ENCODE data around the gene ENOSF1.

The ENOSF1 gene

DNA sequence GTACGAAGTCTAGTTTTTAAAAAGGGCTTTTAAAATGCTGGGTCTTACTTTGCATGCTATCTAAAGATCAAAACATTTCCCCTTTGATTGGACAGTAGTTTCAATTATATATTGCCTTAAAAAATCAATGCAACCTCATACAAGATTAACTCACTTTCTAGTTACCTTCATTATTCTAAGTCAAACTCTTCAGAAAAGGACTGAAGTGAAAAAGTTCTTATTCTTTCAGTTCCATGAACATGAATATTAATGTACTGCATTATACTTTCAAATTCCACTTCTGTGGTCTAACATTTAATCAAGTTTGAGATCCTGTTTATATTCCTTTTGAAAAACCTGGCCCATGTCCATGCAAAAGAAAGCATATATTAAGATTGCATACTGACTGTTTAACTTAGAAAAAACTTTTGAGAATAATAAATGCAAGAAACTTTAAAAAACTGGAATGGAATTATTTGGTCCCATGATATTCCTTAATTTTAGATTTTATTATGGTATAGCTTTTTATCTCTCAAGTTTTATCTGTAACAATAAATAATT is 11.2 kb upstream of the ENOSF1 start:
- Histone ChIP-seq H3K4me3 (ENCODE audit: low read depth, low read length) (no peak overlapping the region), H3K36me3 (no peaks in the 10 kb centered on the region), H3K27me3 (ENCODE audit: insufficient read depth, low read depth, severe bottlenecking) (no peaks in the 10 kb centered on the region), H3K27ac (no peak overlapping the region), H3K9me3 (ENCODE audit: severe bottlenecking) (no peaks in the 10 kb centered on the region)
- DNase-seq, result no peak
- TF ChIP-seq, protein P1, sequence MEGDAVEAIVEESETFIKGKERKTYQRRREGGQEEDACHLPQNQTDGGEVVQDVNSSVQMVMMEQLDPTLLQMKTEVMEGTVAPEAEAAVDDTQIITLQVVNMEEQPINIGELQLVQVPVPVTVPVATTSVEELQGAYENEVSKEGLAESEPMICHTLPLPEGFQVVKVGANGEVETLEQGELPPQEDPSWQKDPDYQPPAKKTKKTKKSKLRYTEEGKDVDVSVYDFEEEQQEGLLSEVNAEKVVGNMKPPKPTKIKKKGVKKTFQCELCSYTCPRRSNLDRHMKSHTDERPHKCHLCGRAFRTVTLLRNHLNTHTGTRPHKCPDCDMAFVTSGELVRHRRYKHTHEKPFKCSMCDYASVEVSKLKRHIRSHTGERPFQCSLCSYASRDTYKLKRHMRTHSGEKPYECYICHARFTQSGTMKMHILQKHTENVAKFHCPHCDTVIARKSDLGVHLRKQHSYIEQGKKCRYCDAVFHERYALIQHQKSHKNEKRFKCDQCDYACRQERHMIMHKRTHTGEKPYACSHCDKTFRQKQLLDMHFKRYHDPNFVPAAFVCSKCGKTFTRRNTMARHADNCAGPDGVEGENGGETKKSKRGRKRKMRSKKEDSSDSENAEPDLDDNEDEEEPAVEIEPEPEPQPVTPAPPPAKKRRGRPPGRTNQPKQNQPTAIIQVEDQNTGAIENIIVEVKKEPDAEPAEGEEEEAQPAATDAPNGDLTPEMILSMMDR (IDR thresholded peaks at IDR 0.05; ENCODE audit: low read depth, low read length), result no peak

DNA sequence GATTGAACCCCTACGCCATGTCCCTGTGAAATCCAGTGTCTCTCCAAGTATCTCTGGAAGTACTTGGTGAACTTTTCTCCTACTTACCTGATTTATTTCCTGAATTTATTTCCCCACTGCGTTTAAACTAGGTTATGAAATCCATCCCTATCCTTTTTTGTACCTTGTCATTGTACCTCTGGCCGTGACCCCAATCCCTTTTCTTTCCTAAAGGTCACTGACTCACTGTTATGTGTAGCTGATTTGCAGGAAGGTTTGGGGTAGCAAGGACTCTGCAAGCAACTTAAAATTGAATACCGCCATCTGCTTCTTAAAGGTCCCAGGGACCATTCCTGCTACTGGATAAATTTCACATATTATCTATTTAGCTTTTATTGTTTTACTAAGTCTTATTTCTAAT is 4.6 kb upstream of the ENOSF1 start:
- no peak for DNase-seq
- H3K9me3 ChIP-seq (ENCODE audit: severe bottlenecking), result peaks cover 5% of the 10 kb centered on the region
- no peaks in the 10 kb centered on the region for H3K36me3 ChIP-seq
- H3K27me3 ChIP-seq (ENCODE audit: insufficient read depth, low read depth, severe bottlenecking), result no peaks in the 10 kb centered on the region
- H3K27ac ChIP-seq, result no peak overlapping the region
- TF ChIP-seq, protein P1 (IDR thresholded peaks at IDR 0.05; ENCODE audit: low read depth, low read length), result no peak
- H3K4me3 ChIP-seq (ENCODE audit: low read depth, low read length), result no peak overlapping the region

DNA sequence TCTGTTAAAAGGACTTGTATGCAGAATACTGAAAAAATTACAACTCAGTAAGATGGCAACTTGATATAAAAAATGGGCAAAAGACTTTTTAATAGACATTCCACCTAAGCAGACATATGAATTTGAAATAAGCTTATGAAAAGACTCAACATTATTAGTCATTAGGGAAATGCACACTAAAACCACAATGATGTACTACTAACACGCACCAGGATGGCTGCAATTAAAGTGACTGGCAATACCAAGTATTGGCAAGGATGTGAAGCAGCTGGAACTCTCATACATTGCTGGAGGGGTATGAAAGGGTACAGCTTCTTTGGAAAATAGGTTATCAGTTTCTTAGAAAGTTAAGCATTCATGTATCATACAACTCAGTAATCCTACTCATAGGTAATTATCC is 3.2 kb upstream of the ENOSF1 start:
- Histone ChIP-seq H3K27ac (no peak overlapping the region), H3K36me3 (no peaks in the 10 kb centered on the region), H3K9me3 (ENCODE audit: severe bottlenecking) (peaks cover 5% of the 10 kb centered on the region), H3K27me3 (ENCODE audit: insufficient read depth, low read depth, severe bottlenecking) (no peaks in the 10 kb centered on the region), H3K4me3 (ENCODE audit: low read depth, low read length) (no peak overlapping the region)
- DNase-seq, result no peak
- TF ChIP-seq, protein P1 (IDR thresholded peaks at IDR 0.05; ENCODE audit: low read depth, low read length), result no peak

DNA sequence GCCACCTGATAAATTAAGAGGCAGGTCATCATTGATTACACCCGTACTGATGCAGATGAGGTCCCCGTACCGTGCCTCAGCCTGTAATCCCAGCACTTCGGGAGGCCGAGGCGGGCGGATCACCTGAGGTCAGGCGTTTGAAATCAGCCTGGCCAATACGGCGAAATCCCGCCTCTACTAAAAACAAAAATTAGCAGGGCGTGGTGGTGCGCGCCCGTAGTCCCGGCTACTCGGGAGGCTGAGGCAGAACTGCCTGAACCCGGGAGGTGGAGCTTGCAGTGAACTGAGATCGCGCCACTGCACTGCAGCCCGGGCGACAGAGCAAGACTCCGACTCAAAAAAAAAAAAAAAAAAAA is 683 bp upstream of the ENOSF1 start:
- no peak overlapping the region for H3K4me3 ChIP-seq (ENCODE audit: low read depth, low read length)

DNA sequence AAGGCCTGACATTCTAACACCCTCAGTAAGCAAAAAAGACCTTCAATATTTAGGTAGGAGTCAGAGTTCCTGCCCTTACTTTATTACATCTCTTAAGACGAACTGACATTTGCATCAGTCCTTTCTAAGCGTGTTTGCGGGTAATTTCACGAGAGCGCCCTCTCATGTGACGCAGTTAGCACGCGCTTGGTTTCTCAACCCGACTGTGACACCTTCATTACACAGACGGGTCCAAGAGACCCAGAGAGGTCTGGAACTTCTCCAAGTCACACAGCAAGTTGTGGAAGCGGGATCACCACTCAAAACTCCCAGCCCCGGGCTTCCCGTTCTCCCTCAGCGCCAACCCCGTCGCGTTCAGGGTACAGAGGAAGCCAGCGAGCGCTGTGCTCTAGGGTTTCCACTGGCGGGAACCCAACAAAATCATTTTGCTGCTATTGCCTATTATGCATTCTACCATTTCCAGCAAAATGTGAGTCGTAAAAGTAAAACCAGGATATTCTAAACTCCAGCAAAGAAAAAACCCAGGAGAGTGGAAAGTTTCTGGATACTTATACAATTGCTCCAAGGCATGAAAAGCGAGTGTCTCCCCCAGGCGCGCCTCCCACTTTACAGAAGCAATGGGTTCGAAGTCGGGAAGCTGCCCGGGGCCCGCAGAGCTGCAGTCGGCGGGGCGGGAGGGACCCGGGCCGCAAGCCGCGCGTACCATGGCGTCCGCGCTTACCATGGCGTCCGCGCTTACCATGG is 601 bp downstream of the ENOSF1 start:
- peaks cover 5% of the 10 kb centered on the region for H3K9me3 ChIP-seq (ENCODE audit: severe bottlenecking)
- DNase-seq, result peak; percentile 64
- peak overlapping the region; percentile 97 for H3K4me3 ChIP-seq (ENCODE audit: low read depth, low read length)
- H3K27ac ChIP-seq, result peak overlapping the region; percentile 77
- TF ChIP-seq, protein P1 (IDR thresholded peaks at IDR 0.05; ENCODE audit: low read depth, low read length), result peak; percentile 39; the same call in 1 of the 2 replicates
- H3K36me3 ChIP-seq, result peaks cover 9% of the 10 kb centered on the region
- H3K27me3 ChIP-seq (ENCODE audit: insufficient read depth, low read depth, severe bottlenecking), result no peaks in the 10 kb centered on the region

More for the DNA sequence above, 683 bp upstream of the ENOSF1 start:
- TF ChIP-seq, protein P1 (IDR thresholded peaks at IDR 0.05; ENCODE audit: low read depth, low read length), result no peak
- no peak overlapping the region for H3K27ac ChIP-seq
- H3K27me3 ChIP-seq (ENCODE audit: insufficient read depth, low read depth, severe bottlenecking), result no peaks in the 10 kb centered on the region
- H3K36me3 ChIP-seq, result peaks cover 8% of the 10 kb centered on the region
- DNase-seq, result no peak
- peaks cover 5% of the 10 kb centered on the region for H3K9me3 ChIP-seq (ENCODE audit: severe bottlenecking)

DNA sequence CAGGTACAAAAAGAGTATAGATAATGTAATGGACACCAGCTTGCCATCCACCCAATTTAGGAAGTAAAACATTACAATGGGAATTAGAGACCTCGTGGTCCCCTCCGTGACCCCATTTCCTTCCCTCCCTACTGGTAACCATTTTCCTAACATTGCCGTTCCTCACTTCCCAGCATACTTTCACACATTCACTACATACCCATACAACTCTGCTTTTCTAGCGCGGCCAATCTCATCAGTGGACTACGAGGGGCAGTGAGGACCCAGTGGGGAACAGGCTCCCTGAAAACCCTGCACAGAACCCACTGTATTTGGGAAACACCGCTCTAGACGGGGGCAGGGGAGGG is 1.1 kb downstream of the ENOSF1 start:
- H3K27me3 ChIP-seq (ENCODE audit: insufficient read depth, low read depth, severe bottlenecking), result no peaks in the 10 kb centered on the region
- peaks cover 9% of the 10 kb centered on the region for H3K36me3 ChIP-seq
- TF ChIP-seq, protein P1 (IDR thresholded peaks at IDR 0.05; ENCODE audit: low read depth, low read length), result no peak
- H3K4me3 ChIP-seq (ENCODE audit: low read depth, low read length), result peak overlapping the region; percentile 97
- no peak overlapping the region for H3K27ac ChIP-seq
- H3K9me3 ChIP-seq (ENCODE audit: severe bottlenecking), result peaks cover 5% of the 10 kb centered on the region
- no peak for DNase-seq
